Choroid plexus epithelial cell (primary cell): ENCODE results near the gene TAPT1.

Source experiments
- DNase-seq: peaks from one replicate; pipeline ENCODE4 v3.0.0-alpha.2; 2010; ENCODE audit warnings: low read depth
- H3K4me3 ChIP-seq: 2 replicates; pipeline ENCODE4 v1.5.1; 2011; ENCODE audit warnings: low read depth, mild to moderate bottlenecking, control low read depth, low read length, moderate library complexity
- CTCF ChIP-seq: conservative IDR thresholded peaks from 2 replicates; pipeline ENCODE4 v1.5.1; 2011; ENCODE audit warnings: low read depth, mild to moderate bottlenecking, control low read depth, inconsistent platforms, low read length, moderate library complexity

The TAPT1 gene

GRCh38 chr4:16259241-16259888, 33.1 kb upstream of the TAPT1 start:
- H3K4me3 ChIP-seq: no peak overlapping the region
- no peak for TF ChIP-seq CTCF
- no peak for DNase-seq

- no peak for TF ChIP-seq CTCF
- DNase-seq: no peak
- no peak overlapping the region for H3K4me3 ChIP-seq
Measured at GRCh38 chr4:16257611-16258010, 31.3 kb upstream of the TAPT1 start.

GRCh38 chr4:16256343-16256742, 30.1 kb upstream of the TAPT1 start:
- no peak overlapping the region for H3K4me3 ChIP-seq
- no peak for TF ChIP-seq CTCF
- DNase-seq: no peak

GRCh38 chr4:16255730-16256129, 29.5 kb upstream of the TAPT1 start:
- no peak for DNase-seq
- TF ChIP-seq CTCF: no peak
- H3K4me3 ChIP-seq: no peak overlapping the region

GRCh38 chr4:16253127-16253960, 27.1 kb upstream of the TAPT1 start:
- no peak overlapping the region for H3K4me3 ChIP-seq
- DNase-seq: peak; percentile 80
- no peak for TF ChIP-seq CTCF

- TF ChIP-seq CTCF: no peak
- H3K4me3 ChIP-seq: no peak overlapping the region
- DNase-seq: peak; percentile 40
Measured at GRCh38 chr4:16250661-16251365, 24.5 kb upstream of the TAPT1 start.
